Measurements from ENCODE around the gene VAMP2.
A peak's percentile ranks its signal among the peaks of the same experiment; 100 is the strongest.
"Not testable (repeated sequence)": the region's sequence is repeated elsewhere in the genome, so short reads cannot be mapped to it uniquely, and the experiment has no call there.

VAMP2 gene

DNA sequence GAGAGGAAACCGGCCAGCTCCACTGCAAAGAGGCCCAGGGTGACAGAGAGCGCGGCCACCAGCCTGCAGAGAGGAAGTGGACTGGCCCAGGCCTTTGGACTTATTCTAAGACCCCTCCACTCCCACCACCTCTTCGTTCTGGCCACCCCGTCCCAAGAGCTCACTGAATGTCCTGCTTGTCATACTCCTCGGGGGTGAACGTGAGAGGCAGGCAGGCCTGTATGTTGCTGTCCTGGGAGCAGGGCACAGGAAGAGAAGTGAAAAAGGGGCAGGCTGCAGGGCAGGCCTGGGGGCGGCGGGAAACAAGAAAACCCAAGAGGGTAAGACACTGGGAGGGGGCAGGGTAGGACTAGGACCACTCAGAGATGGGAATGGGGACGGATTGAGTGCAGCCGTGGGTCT is 13.0 kb upstream of the VAMP2 start:
- no peak for DNase-seq

- no peak for DNase-seq
Observed at GRCh38 chr17:8173871-8174322, 11.1 kb upstream of the VAMP2 start.

GRCh38 chr17:8173056-8173870 is 10.5 kb upstream of the VAMP2 start:
- peak; percentile 87 for DNase-seq

- DNase-seq = not testable (repeated sequence)
Observed at GRCh38 chr17:8170186-8170585, 7.4 kb upstream of the VAMP2 start.

GRCh38 chr17:8167526-8167925 is 4.8 kb upstream of the VAMP2 start:
- no peak for DNase-seq

DNA sequence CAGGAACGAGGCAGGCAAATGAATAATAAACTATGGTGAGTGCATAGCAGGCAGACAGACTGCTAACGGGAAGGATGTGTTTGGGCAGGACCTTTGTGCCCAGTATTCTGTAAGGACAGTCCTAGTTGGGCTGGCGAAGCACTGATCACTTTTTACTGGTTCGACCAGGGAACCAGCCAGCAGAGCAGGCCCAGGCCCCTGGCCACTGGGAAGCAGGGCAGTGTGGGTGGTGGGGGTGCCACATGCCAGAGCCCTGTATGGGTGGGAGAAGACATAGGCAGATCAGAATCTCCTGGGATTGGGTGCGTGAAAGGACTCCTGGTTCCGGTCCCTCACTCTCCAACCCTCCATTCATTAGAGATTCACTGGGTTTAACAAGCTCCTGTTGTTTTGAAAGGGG is 4.0 kb upstream of the VAMP2 start:
- DNase-seq = no peak

DNA sequence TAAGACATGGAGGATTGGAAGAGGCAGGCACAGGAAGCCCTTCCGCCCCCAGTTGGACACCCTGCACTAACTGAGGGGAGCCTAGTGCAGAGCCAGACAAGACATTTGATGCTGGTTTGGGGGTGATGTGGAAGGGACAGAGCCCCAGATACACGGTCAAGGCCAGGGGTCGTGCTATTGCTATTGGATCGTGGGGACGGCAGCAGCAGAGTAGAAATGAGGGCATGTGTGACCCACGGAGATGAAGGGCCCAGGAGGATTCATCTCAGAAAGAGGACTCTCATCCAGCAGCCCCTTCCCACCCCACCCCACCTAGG is 2.0 kb upstream of the VAMP2 start:
- no peak for DNase-seq

DNA sequence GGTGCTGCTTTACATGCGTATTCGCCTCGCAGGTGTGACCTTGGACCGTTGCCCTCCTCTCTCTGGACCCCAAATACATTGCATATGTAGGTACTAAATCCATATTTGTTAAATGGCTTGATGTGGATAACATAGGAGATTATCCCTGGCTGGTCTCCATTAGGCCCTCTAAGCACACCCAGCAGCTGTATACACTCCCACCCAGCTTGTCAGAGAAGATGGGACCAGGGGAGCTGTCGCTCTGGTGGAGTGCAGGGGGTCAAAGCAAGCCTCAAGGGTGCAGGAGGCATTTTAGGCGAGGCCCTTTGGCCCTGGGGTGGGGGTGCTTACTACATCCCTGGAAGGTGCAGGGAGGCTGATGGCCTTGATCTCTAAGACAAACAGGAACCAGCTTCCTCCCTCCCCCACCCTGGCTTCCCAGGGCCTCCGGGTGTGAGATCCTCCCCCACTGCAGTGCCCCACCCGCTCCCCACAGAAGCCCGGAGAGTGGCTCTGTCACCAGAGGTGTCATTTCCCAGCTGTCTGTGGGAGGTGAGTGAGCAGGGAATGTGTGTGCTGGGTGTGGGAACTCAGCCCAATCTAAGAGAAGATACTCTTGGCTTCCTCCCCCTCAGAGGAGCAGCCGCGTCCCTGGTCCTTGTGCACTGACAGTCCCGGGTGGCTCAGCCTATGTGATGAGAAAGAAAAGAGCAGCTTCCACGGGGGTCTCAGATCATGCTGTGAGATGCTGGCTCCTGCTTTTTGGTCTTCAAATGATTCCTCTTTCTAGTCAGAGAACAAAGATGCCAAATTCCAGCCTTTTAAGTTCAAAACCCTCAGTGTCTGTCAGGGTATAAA is 1.4 kb upstream of the VAMP2 start:
- peak; percentile 80 for DNase-seq

GRCh38 chr17:8162997-8163977 is 539 bp upstream of the VAMP2 start:
- DNase-seq = no peak

- DNase-seq = no peak
Observed at GRCh38 chr17:8161289-8162232, 1.2 kb downstream of the VAMP2 start.

DNA sequence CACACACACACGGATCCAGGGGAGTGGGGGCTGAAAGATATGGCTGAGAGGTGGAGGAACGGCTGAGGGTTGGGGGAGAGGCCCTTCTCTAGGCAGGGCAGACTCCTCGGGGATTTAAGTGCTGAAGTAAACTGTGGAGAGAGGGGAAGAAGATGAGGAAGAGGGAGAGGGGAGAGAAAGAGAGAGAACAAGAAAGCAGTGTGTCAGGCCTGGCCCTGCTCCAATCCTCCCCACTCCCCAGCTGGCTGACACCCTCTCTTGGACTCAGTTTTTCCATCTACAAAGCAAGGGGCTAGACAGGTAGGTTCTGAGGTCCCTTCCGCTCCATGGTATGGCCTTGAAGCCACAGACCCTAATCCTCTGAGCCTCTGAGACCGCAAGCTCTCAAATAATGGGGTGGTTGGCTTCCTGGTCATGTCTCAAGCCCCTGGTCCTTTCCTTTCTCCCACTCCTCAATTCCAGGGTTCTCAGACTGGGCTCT is 2.0 kb downstream of the VAMP2 start:
- no peak for DNase-seq

- no peak for DNase-seq
Observed at GRCh38 chr17:8160224-8160577, 2.5 kb downstream of the VAMP2 start.

GRCh38 chr17:8159459-8160223 is 3.1 kb downstream of the VAMP2 start:
- no peak for DNase-seq

- no peak for DNase-seq
Observed at GRCh38 chr17:8159032-8159400, 3.7 kb downstream of the VAMP2 start.

DNA sequence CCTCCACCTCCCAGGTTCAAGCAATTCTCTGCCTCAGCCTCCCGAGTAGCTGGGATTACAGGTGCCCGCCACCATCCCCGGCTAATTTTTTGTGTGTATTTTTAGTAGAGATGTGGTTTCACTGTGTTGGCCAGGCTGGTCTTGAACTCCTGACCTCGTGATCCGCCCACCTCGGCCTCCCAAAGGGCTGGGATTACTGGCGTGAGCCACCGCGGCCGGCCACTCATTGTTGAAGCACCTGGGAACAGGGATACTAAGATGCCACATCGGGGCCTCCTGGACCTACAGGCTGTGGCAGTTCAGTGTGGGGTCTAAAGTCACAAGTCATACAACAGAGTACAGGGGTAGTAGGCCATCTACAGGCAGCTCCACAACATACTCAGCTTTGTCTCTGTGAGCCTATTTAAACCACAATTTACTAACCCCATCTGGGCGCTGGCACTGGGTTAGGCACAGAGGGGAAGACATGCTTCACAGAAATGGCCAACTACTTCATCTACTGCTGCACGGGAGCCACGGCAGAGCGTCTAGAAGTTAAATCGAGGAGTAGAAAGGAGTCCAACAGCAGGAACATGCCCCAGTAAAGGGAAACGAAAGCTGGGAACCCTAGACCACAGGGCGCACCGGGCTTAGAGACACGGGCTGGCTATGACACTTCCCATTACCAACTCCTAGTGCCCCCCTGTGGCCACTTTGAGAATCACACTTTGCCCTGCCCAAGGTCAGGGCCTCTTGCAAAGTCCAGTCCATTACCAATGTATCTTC is 4.3 kb downstream of the VAMP2 start:
- peak; percentile 91 for DNase-seq

GRCh38 chr17:8156246-8156992 is 6.3 kb downstream of the VAMP2 start:
- peak; percentile 100 for DNase-seq

DNA sequence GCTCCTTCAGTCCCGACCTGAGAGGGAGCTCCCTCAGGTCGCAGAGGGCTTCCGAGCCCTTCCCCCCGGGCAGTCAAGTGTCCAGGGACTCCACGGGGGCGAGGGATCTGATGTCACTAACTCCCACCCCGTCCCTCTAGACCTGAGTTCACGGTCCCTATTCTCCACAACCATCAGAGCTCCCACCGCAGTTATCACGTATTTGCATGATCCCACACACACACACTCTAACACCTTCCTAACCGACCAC is 6.8 kb downstream of the VAMP2 start:
- DNase-seq = no peak

- DNase-seq = no peak
Observed at GRCh38 chr17:8155231-8155995, 7.3 kb downstream of the VAMP2 start.

- DNase-seq = no peak
Observed at GRCh38 chr17:8154608-8155155, 8.1 kb downstream of the VAMP2 start.
